Measurements from ENCODE around the gene WDR90.
A peak's percentile ranks its signal among the peaks of the same experiment; 100 is the strongest.
"Not testable (repeated sequence)": the region's sequence is repeated elsewhere in the genome, so short reads cannot be mapped to it uniquely, and the experiment has no call there.

Gene WDR90

DNA sequence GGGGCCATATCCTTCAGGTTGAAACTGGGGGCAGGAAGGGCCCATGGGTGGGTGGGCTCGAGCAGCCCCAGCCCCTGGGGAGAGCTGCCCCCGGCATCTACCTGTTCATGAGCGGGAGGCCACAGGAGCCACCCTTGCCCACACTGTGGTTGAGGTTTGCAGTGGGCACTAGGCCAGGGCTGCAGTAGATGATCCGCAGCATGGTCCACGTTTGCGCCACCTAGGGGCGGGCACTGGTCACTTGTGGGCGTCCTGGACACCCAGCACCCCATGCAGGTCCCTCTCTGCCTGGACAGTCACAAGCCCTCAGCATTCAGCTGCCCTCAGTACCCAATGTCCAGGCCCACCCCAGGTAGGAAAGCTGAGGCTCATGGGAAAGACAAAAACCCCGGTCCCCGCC, 36.8 kb downstream of the WDR90 start:
- H3K4me3 ChIP-seq (ENCODE audit: low read depth, low read length) = no peak overlapping the region
- CTCF ChIA-PET = interaction anchor here (1.2 to 1.5 kb wide), 3 partner anchors 10 to 30 kb away, joined by 5 to 8 read pairs (median 5); partner anchors contain the start of genes RHBDL1 and RHOT2
- POLR2A ChIA-PET = interaction anchor here (1.4 kb wide), 1 partner anchor 35 kb away, joined by 5 read pairs; the partner anchor contains the start of gene ANTKMT
- peak; percentile 49 for TF ChIP-seq CTCF (IDR thresholded peaks at IDR 0.05; ENCODE audit: insufficient read depth, low read length, missing control alignments)
- DNase-seq (ENCODE audit: low read depth, low spot score) = no peak

GRCh38 chr16:686459-687260, 37.5 kb downstream of the WDR90 start:
- no peak for DNase-seq (ENCODE audit: low read depth, low spot score)
- H3K4me3 ChIP-seq (ENCODE audit: low read depth, low read length) = no peak overlapping the region
- ChIA-PET POLR2A (interaction anchor here (1.4 kb wide), 1 partner anchor 34 kb away, joined by 5 read pairs; the partner anchor contains the start of gene ANTKMT), CTCF (interaction anchor here (1.2 to 1.5 kb wide), 3 partner anchors 11 to 29 kb away, joined by 5 to 8 read pairs (median 5); partner anchors contain the start of genes RHBDL1 and RHOT2)
- TF ChIP-seq CTCF (IDR thresholded peaks at IDR 0.05; ENCODE audit: insufficient read depth, low read length, missing control alignments) = no peak

GRCh38 chr16:687499-687898, 38.3 kb downstream of the WDR90 start:
- DNase-seq (ENCODE audit: low read depth, low spot score) = no peak
- no peak overlapping the region for H3K4me3 ChIP-seq (ENCODE audit: low read depth, low read length)
- ChIA-PET CTCF (interaction anchor here (1.0 to 3.9 kb wide), 3 partner anchors 10 to 25 kb away, joined by 3 to 18 read pairs (median 3); no protein-coding TSS in a partner anchor), POLR2A (no interaction called here)
- no peak for TF ChIP-seq CTCF (IDR thresholded peaks at IDR 0.05; ENCODE audit: insufficient read depth, low read length, missing control alignments)

DNA sequence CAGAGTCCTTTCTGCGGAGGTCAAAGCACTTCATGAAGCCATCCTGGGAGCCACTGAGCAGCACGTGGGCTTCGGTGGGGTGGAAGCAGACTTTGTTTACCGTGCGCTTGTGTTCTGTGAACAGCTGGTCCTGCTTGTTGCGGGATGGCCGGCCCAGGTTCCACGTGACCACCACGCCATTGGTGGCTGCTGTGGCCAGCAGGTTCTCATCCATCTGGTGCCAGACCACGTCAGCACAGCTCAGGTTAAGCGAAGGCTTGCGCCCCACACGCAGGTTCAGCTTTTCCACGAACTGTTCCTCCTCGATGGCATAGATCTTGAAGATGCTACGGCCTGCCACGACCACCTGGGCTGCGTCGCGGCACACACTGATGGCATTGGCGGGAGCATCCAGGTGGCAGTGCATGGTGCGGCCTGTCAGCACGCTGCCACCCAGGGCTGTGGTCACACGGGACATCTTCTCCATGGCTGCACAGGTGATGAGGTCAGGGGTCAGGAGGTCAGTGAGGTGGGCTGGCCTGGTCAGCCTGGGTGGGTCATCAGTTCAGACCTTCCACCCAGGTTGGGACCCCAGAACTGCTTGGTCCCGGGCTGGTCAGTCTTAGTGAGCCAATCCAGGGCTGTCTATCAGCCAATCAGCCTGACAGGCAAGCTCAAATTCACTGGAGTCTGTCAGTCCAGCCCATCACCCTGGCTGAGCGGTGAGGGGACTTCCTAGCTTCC, 40.2 kb downstream of the WDR90 start:
- no peak for TF ChIP-seq CTCF (IDR thresholded peaks at IDR 0.05; ENCODE audit: insufficient read depth, low read length, missing control alignments)
- DNase-seq (ENCODE audit: low read depth, low spot score) = no peak
- ChIA-PET CTCF (interaction anchor here (0.9 to 3.9 kb wide), 5 partner anchors 21 to 110 kb away, joined by 3 to 18 read pairs (median 4); partner anchors contain the start of gene CIAO3), POLR2A (interaction anchor here (1.7 kb wide), 1 partner anchor 8 kb away, joined by 9 read pairs; the partner anchor contains the start of gene STUB1)
- peak overlapping the region; percentile 82 for H3K4me3 ChIP-seq (ENCODE audit: low read depth, low read length)

- CTCF ChIA-PET; DNase-seq (ENCODE audit: low read depth, low spot score); POLR2A ChIA-PET; H3K4me3 ChIP-seq (ENCODE audit: low read depth, low read length): not testable (repeated sequence)
These were observed 42.1 kb downstream of the WDR90 start for GRCh38 chr16:691242-691641.

GRCh38 chr16:692356-693108, 43.4 kb downstream of the WDR90 start:
- CTCF ChIA-PET = interaction anchor here (1.3 kb wide), 1 partner anchor 9 kb away, joined by 4 read pairs; no protein-coding TSS in a partner anchor

More at GRCh38 chr16:692356-693108, 43.4 kb downstream of the WDR90 start:
- no peak for DNase-seq (ENCODE audit: low read depth, low spot score)
- POLR2A ChIA-PET = interaction anchor here (0.7 to 1.1 kb wide), 2 partner anchors 12 to 1057 kb away, joined by 3 read pairs; no protein-coding TSS in a partner anchor
- H3K4me3 ChIP-seq (ENCODE audit: low read depth, low read length) = no peak overlapping the region
- TF ChIP-seq CTCF (IDR thresholded peaks at IDR 0.05; ENCODE audit: insufficient read depth, low read length, missing control alignments) = no peak
